ENCODE results near the gene MLXIP. TPM values are rescaled to one million over a fixed set of nuclear protein-coding genes. Genes with fewer than 3 reads are reported as not detected.

MLXIP gene
- total RNA-seq, 4 donors from 2014 or later = 33.8 to 82.2 (median 50.9) TPM

GRCh38 chr12:122145505-122146330, 67.2 kb downstream of the MLXIP start:
- WGBS = 87% methylated on average over 16 of the region's 23 CpGs
- Histone ChIP-seq H3K4me1 (peaks cover 0 to 12% (median 6%) of the 10 kb centered on the region in 4 donors), H3K36me3 (peaks cover 32 to 53% (median 38%) of the 10 kb centered on the region in 4 donors), H3K9me3 (no peaks in the 10 kb centered on the region), H3K27me3 (no peaks in the 10 kb centered on the region), H3K4me3 (no peak overlapping the region), H3K27ac (replicated peaks in 1 of 4) (no peak overlapping the region)
- intact Hi-C loops (cut with DNase I) = no loop called here
- no peak for DNase-seq (ENCODE audit: extremely low spot score)
- no peak for TF ChIP-seq EP300 (IDR thresholded peaks at IDR 0.05)
- no peak for TF ChIP-seq POLR2A (IDR thresholded peaks at IDR 0.05; ENCODE audit: low read depth)
- no peak for TF ChIP-seq POLR2AphosphoS5 (IDR thresholded peaks at IDR 0.05)
- no peak for TF ChIP-seq CTCF (IDR thresholded peaks at IDR 0.05)

GRCh38 chr12:122147514-122148290, 69.1 kb downstream of the MLXIP start:
- TF ChIP-seq EP300 (IDR thresholded peaks at IDR 0.05) = no peak
- Histone ChIP-seq H3K9me3 (no peaks in the 10 kb centered on the region), H3K27ac (replicated peaks in 1 of 4) (no peak overlapping the region), H3K4me1 (peaks cover 0 to 12% (median 6%) of the 10 kb centered on the region in 4 donors), H3K4me3 (no peak overlapping the region), H3K36me3 (peaks cover 13 to 33% (median 19%) of the 10 kb centered on the region in 4 donors), H3K27me3 (no peaks in the 10 kb centered on the region)
- no peak for DNase-seq (ENCODE audit: extremely low spot score)
- intact Hi-C loops (cut with DNase I) = no loop called here
- WGBS = 84% methylated on average over 17 of the region's 21 CpGs

- TF ChIP-seq EP300 (IDR thresholded peaks at IDR 0.05) (no peak), POLR2AphosphoS5 (IDR thresholded peaks at IDR 0.05) (no peak), CTCF (IDR thresholded peaks at IDR 0.05) (no peak), POLR2A (IDR thresholded peaks at IDR 0.05; ENCODE audit: low read depth) (no peak)
- peaks cover 4 to 24% (median 9%) of the 10 kb centered on the region in 4 donors for H3K36me3 ChIP-seq
- H3K4me3 ChIP-seq = no peak overlapping the region
- H3K4me1 ChIP-seq = peaks cover 0 to 12% (median 6%) of the 10 kb centered on the region in 4 donors
- H3K27ac ChIP-seq (replicated peaks in 1 of 4) = no peak overlapping the region
- H3K27me3 ChIP-seq = no peaks in the 10 kb centered on the region
- no peak for DNase-seq (ENCODE audit: extremely low spot score)
- WGBS = 44% methylated on average over 6 of the region's 6 CpGs
- intact Hi-C loops (cut with DNase I) = no loop called here
- H3K9me3 ChIP-seq = no peaks in the 10 kb centered on the region
These were observed 70.1 kb downstream of the MLXIP start for GRCh38 chr12:122148657-122149056.

GRCh38 chr12:122150127-122150681, 71.6 kb downstream of the MLXIP start:
- 79% methylated on average over 8 of the region's 8 CpGs for WGBS
- Histone ChIP-seq H3K36me3 (peaks cover 0 to 9% (median 0%) of the 10 kb centered on the region in 4 donors), H3K4me1 (peaks cover 0 to 12% (median 6%) of the 10 kb centered on the region in 4 donors), H3K4me3 (no peak overlapping the region), H3K27ac (replicated peaks in 1 of 4) (no peak overlapping the region), H3K27me3 (no peaks in the 10 kb centered on the region), H3K9me3 (no peaks in the 10 kb centered on the region)
- TF ChIP-seq EP300 (IDR thresholded peaks at IDR 0.05) (no peak), POLR2AphosphoS5 (IDR thresholded peaks at IDR 0.05) (no peak)
- intact Hi-C loops (cut with DNase I) = no loop called here
- no peak for DNase-seq (ENCODE audit: extremely low spot score)

GRCh38 chr12:122152754-122153153, 74.2 kb downstream of the MLXIP start:
- peaks cover 0 to 12% (median 6%) of the 10 kb centered on the region in 4 donors for H3K4me1 ChIP-seq
- WGBS = 73% methylated on average over 9 of the region's 9 CpGs
- H3K36me3 ChIP-seq = no peaks in the 10 kb centered on the region
- no peak overlapping the region for H3K4me3 ChIP-seq
- intact Hi-C loops (cut with DNase I) = no loop called here
- H3K9me3 ChIP-seq = no peaks in the 10 kb centered on the region
- H3K27me3 ChIP-seq = no peaks in the 10 kb centered on the region
- H3K27ac ChIP-seq (replicated peaks in 1 of 4) = no peak overlapping the region
- no peak for DNase-seq (ENCODE audit: extremely low spot score)
- TF ChIP-seq POLR2A (IDR thresholded peaks at IDR 0.05; ENCODE audit: low read depth) = no peak
- TF ChIP-seq POLR2AphosphoS5 (IDR thresholded peaks at IDR 0.05) = no peak
- TF ChIP-seq CTCF (IDR thresholded peaks at IDR 0.05) = no peak
- TF ChIP-seq EP300 (IDR thresholded peaks at IDR 0.05) = no peak
